GM23248 (cell line): ENCODE measurements around the gene ENKD1. TPM values are rescaled to one million over a fixed set of nuclear protein-coding genes. Genes with fewer than 3 reads are reported as not detected.

ENCODE experiments used
- DNase-seq: peaks from one replicate; pipeline ENCODE4 v3.0.0-alpha.2; 2015
- H2AFZ ChIP-seq: fragments of 200-600 bp; sonication (generic); 2 replicates; pipeline ENCODE4 v1.6.1; 2016; ENCODE audit warnings: antibody characterized with exemption
- H3F3A ChIP-seq: fragments of 200-600 bp; sonication (generic); 2 replicates; pipeline ENCODE4 v1.6.1; 2016; ENCODE audit warnings: mild to moderate bottlenecking, antibody characterized with exemption, mixed run types; ENCODE audit not compliant: insufficient read depth
- H3K27ac ChIP-seq: fragments of 200-600 bp; sonication (generic); 2 replicates; pipeline ENCODE4 v1.5.1; 2016; ENCODE audit warnings: mild to moderate bottlenecking
- H3K27me3 ChIP-seq: fragments of 200-600 bp; sonication (generic); replicated peaks from 2 replicates; pipeline ENCODE4 v1.6.1; 2016; ENCODE audit warnings: mild to moderate bottlenecking; ENCODE audit not compliant: insufficient read depth
- H3K36me3 ChIP-seq: fragments of 200-600 bp; sonication (generic); 2 replicates; pipeline ENCODE4 v1.6.1; 2016; ENCODE audit warnings: low read depth, mild to moderate bottlenecking
- H3K4me1 ChIP-seq: fragments of 200-600 bp; sonication (generic); 2 replicates; pipeline ENCODE4 v1.6.1; 2016; ENCODE audit warnings: mild to moderate bottlenecking; ENCODE audit not compliant: insufficient read depth
- H3K4me2 ChIP-seq: fragments of 200-600 bp; sonication (generic); one replicate; pipeline ENCODE4 v1.6.1; 2016; ENCODE audit warnings: mild to moderate bottlenecking; ENCODE audit not compliant: unreplicated experiment
- H3K4me3 ChIP-seq: fragments of 200-600 bp; sonication (generic); 2 replicates; pipeline ENCODE4 v1.5.1; 2016; ENCODE audit warnings: mild to moderate bottlenecking
- H3K79me2 ChIP-seq: fragments of 200-600 bp; sonication (generic); 2 replicates; pipeline ENCODE4 v1.6.1; 2016; ENCODE audit warnings: mild to moderate bottlenecking; ENCODE audit not compliant: insufficient read depth
- H3K9ac ChIP-seq: fragments of 200-600 bp; sonication (generic); 2 replicates; pipeline ENCODE4 v1.6.1; 2016; ENCODE audit warnings: mild to moderate bottlenecking
- H3K9me2 ChIP-seq: fragments of 200-600 bp; sonication (generic); 2 replicates; pipeline ENCODE4 v1.6.1; 2016; ENCODE audit warnings: mixed run types, mild to moderate bottlenecking, moderate library complexity; ENCODE audit not compliant: insufficient read depth
- H3K9me3 ChIP-seq: fragments of 200-600 bp; sonication (generic); one replicate; pipeline ENCODE4 v1.6.1; 2017; ENCODE audit warnings: low read depth
- H4K20me1 ChIP-seq: fragments of 200-600 bp; sonication (generic); 2 replicates; pipeline ENCODE4 v1.6.0; 2016; ENCODE audit not compliant: insufficient read depth
- EZH2 ChIP-seq: fragments of 200-600 bp; sonication (generic); IDR thresholded peaks from 2 replicates; pipeline ENCODE4 v1.6.1; 2018; ENCODE audit warnings: antibody characterized with exemption, mild to moderate bottlenecking; ENCODE audit not compliant: insufficient read depth, poor library complexity, severe bottlenecking
- EZH2phosphoT487 ChIP-seq: fragments of 200-600 bp; sonication (generic); IDR thresholded peaks from 2 replicates; pipeline ENCODE4 v1.6.1; 2018; ENCODE audit warnings: antibody characterized with exemption, moderate library complexity, mild to moderate bottlenecking, low read depth; ENCODE audit not compliant: insufficient read depth
- WGBS, 2 experiments: methylation state at CpG; one replicate each; pipeline ENCODE4 v1.1.6; 2015 to 2017; ENCODE audit warnings: low lambda C conversion rate in 2 of 2, low coverage in 1 of 2; ENCODE audit errors: missing lambda C conversion rate in 2 of 2; 5-methylcytosine and 5-hydroxymethylcytosine counted together
- in situ Hi-C: fragments of 300-500 bp; cut with MboI; formaldehyde crosslinking; loops from 2 replicates; pipeline ENCODE4 v1.15.0; 2020
- polyA plus RNA-seq: library from polyadenylated mRNA; unstranded; fragments of >200 nt; fragmentation: Nextera tagmentation; extraction: Ambion mirVana; gene quantifications from 2 replicates; pipeline ENCODE4 v1.2.1, GENCODE V29; 2016
- total RNA-seq: library from RNA; depleted of rRNA; stranded (reverse); fragments of >200 nt; shearing (Covaris generic); gene quantifications from 2 replicates; pipeline ENCODE4 v1.2.3, GENCODE V29; 2014

Gene ENKD1
- total and polyA plus RNA-seq, 2 experiments from 2014 or later, result 8.3 to 11.2 TPM

GRCh38 chr16:67664258-67664657 lies 2.3 kb downstream of the ENKD1 start:
- in situ Hi-C loops, result no loop called here
- H3K36me3 ChIP-seq, result no peaks in the 10 kb centered on the region
- H2AFZ ChIP-seq, result no peak overlapping the region
- H3K27me3 ChIP-seq, result no peaks in the 10 kb centered on the region
- H3K79me2 ChIP-seq, result peaks cover 13% of the 10 kb centered on the region
- H3F3A ChIP-seq, result no peaks in the 10 kb centered on the region
- no peak overlapping the region for H3K9ac ChIP-seq
- H3K27ac ChIP-seq, result no peak overlapping the region
- H3K4me3 ChIP-seq, result no peak overlapping the region
- H3K4me2 ChIP-seq, result no peak overlapping the region
- no peak for TF ChIP-seq EZH2
- no peak for TF ChIP-seq EZH2phosphoT487
- WGBS, 2 experiments, result 90% methylated on average over 4 of the region's 4 CpGs
- no peaks in the 10 kb centered on the region for H4K20me1 ChIP-seq
- no peaks in the 10 kb centered on the region for H3K9me2 ChIP-seq
- H3K4me1 ChIP-seq, result peaks cover 10% of the 10 kb centered on the region
- DNase-seq, result no peak
- H3K9me3 ChIP-seq, result no peaks in the 10 kb centered on the region

GRCh38 chr16:67663877-67664222 lies 2.7 kb downstream of the ENKD1 start:
- in situ Hi-C loops, result no loop called here
- no peak for DNase-seq

GRCh38 chr16:67663151-67663876 lies 3.2 kb downstream of the ENKD1 start:
- 79 to 80% methylated on average over 24 to 25 of the region's 25 CpGs for WGBS, 2 experiments
- H3K79me2 ChIP-seq, result peaks cover 22% of the 10 kb centered on the region
- no peaks in the 10 kb centered on the region for H4K20me1 ChIP-seq
- H3K4me1 ChIP-seq, result peaks cover 10% of the 10 kb centered on the region
- peak; percentile 53 for DNase-seq
- H3K4me2 ChIP-seq, result no peak overlapping the region
- no peaks in the 10 kb centered on the region for H3K9me2 ChIP-seq
- H3K9ac ChIP-seq, result no peak overlapping the region
- H3F3A ChIP-seq, result no peaks in the 10 kb centered on the region
- no peak overlapping the region for H2AFZ ChIP-seq
- H3K36me3 ChIP-seq, result no peaks in the 10 kb centered on the region
- H3K4me3 ChIP-seq, result no peak overlapping the region
- TF ChIP-seq EZH2 (no peak), EZH2phosphoT487 (no peak)
- no peaks in the 10 kb centered on the region for H3K9me3 ChIP-seq
- H3K27me3 ChIP-seq, result no peaks in the 10 kb centered on the region
- H3K27ac ChIP-seq, result no peak overlapping the region
- in situ Hi-C loops, result no loop called here

More at GRCh38 chr16:67663877-67664222, 2.7 kb downstream of the ENKD1 start:
- H3K79me2 ChIP-seq, result peaks cover 17% of the 10 kb centered on the region
- no peaks in the 10 kb centered on the region for H3K9me2 ChIP-seq
- H3K9me3 ChIP-seq, result no peaks in the 10 kb centered on the region
- no peaks in the 10 kb centered on the region for H3K36me3 ChIP-seq
- H3K4me1 ChIP-seq, result peaks cover 10% of the 10 kb centered on the region
- H4K20me1 ChIP-seq, result no peaks in the 10 kb centered on the region
- H3K27me3 ChIP-seq, result no peaks in the 10 kb centered on the region
- H3K4me3 ChIP-seq, result no peak overlapping the region
- H3K9ac ChIP-seq, result no peak overlapping the region
- WGBS, 2 experiments, result 80 to 88% methylated on average over 5 to 6 of the region's 6 CpGs
- H3K4me2 ChIP-seq, result no peak overlapping the region
- no peak overlapping the region for H2AFZ ChIP-seq
- H3K27ac ChIP-seq, result no peak overlapping the region
- TF ChIP-seq EZH2, result no peak
- no peak for TF ChIP-seq EZH2phosphoT487
- no peaks in the 10 kb centered on the region for H3F3A ChIP-seq

GRCh38 chr16:67662653-67663010 lies 3.9 kb downstream of the ENKD1 start:
- H3K4me2 ChIP-seq, result no peak overlapping the region
- peaks cover 9% of the 10 kb centered on the region for H3K4me1 ChIP-seq
- no peaks in the 10 kb centered on the region for H3K9me3 ChIP-seq
- DNase-seq, result no peak
- no peak overlapping the region for H3K27ac ChIP-seq
- H3K36me3 ChIP-seq, result no peaks in the 10 kb centered on the region
- in situ Hi-C loops, result no loop called here
- no peak overlapping the region for H2AFZ ChIP-seq
- no peaks in the 10 kb centered on the region for H3K9me2 ChIP-seq
- H3K79me2 ChIP-seq, result peaks cover 24% of the 10 kb centered on the region
- no peaks in the 10 kb centered on the region for H3F3A ChIP-seq
- H3K4me3 ChIP-seq, result no peak overlapping the region
- no peak for TF ChIP-seq EZH2phosphoT487
- no peak for TF ChIP-seq EZH2
- no peaks in the 10 kb centered on the region for H3K27me3 ChIP-seq
- no peak overlapping the region for H3K9ac ChIP-seq
- H4K20me1 ChIP-seq, result no peaks in the 10 kb centered on the region
